Activated T-cell treated with anti-CD3 and anti-CD28 coated beads, Interleukin-2, amount 50 U/mL, for 48 hours (primary cell): Measurements from ENCODE around the gene CD22.
"Not testable (repeated sequence)": the region's sequence is repeated elsewhere in the genome, so short reads cannot be mapped to it uniquely, and the experiment has no call there.

Source experiments
- DNase-seq, 2 experiments: peaks; one replicate each; pipeline ENCODE4 v3.0.0-alpha.2; 2020

Gene CD22

DNA sequence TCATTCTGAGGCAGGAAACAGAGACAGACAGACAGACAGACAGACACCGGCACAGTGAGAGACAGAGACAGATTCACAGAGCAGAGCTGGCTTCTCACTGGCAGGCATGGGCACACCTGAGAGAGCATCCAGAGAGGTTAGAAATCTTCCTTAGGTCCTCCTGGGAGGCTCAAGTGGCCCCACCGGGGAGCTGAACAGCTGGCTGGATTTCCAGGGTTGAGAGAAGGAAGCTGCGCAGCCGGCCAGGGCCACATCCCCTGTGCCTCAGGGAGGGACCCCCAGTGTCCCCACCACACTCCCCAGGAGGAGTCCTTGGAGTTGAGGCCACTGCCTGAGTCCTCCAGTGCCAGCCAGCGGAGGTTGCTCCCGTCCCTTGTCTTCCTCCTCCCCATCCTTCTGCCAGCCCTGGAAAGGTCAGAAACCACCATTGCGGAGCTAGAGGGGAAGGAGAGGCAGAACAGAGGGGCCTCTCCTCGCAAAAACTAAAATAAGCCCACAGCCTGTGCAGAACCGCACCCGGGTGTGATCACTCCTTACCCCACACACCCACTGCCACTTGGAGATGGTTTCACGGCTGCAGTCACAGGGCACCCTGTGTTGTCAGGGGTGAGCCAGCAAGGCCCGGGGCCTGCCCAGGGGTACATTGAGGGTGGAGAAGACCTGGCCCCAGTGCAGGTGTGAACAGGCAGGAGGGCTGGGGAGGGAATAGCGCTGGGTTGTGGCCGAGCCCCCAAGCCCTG, 33.4 kb downstream of the CD22 start:
- peak; percentile 10 to 11 for DNase-seq

DNA sequence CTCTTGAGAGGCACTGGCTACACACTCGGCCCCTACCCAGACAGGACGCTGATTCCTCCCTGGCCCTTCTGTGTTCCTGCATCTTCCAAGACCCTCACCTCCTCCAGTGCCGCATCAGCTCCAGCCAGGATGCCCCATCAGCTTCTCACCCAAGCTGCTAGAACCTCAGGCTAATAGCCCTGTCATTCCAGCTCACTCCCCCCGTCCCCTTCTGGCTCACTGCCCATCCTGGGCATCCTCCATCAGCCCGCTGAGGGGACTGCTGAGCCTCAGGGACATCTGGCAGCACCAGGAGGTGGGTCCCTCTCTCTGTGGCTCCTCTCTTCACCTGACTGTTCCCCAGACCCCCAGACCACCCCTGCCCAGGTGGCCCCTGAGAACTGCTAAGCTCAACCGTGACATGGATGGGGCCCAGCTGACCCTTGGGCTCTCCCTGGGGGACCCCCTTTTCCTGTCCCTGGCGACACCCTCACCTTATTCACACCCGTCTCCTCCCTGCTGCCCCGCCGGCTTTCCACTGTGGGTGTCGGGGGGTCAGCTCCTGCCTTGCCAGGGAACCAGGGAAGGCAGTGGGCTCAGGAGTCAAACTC, 34.1 kb downstream of the CD22 start:
- DNase-seq = peak; percentile 10 to 11

DNA sequence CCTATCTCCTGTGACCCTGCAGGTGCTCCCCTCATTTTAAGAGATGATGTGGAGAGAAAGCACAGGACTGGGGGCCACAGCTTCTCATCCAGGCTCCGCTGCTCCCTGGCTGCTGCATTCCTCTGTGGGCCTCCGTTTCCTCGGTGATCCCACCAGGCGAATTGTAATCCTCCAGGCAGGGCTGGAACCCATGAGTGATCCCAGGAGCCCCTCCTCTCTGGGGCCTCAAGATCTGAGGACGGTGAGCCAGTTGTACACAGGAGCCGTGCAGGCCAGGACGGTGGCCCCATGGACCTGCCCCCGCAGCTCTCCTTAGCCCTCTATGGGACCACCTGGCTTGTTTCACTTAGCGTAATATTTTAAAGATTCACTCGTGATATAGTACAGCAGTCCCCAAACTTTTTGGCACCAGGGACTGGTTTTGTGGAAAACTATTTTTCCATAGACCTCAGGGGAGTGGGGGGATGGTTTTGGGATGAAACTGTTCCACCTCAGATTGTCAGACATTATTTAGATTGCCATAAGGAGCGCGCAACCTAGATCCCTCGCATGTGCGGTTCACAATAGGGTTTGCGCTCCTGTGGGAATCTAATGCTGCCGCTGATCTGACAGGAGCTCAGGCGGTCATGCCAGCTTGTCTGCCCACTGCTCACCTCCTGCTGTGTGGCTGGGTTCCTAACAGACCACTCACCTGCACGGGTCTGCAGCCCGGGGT, 34.9 kb downstream of the CD22 start:
- peak; percentile 7 to 10 for DNase-seq

DNA sequence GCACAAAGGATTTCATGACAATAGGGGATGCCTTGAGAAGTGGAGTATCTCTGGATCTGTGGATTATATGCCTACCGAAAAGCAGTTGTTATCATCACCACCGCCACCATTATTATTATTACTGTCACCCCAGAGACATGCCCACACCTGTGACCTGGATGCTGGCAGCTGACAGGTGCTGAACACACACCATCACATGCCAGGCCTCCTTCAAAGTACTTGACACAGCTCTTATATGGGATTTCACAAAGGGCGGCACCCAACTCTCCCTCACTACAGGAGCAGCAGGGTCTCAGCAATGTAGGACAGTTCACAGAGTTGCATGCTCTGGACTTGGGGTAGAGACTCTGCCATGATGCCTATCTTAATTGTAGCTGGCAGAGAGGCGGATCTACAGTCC, 36.3 kb downstream of the CD22 start:
- peak in 1 of 2 experiments; percentile 7 for DNase-seq

DNA sequence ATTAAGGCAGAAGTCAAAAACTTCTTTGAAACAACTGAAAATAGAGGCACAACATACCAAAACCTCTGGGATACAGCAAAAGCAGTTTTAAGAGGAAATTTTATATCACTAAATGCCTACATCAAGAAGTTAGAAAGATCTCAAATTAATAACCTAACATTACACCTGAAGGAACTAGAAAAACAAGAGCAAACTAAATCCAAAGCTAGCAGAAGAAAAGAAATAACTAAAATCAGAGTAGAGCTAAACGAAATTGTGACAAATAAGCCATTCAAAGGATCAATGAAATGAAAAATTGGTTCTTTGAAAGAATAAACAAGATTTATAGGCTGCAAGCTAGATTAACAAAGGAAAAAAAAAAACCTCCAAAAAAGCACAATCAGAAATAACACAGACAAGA, 39.4 kb downstream of the CD22 start:
- DNase-seq = no peak

DNA sequence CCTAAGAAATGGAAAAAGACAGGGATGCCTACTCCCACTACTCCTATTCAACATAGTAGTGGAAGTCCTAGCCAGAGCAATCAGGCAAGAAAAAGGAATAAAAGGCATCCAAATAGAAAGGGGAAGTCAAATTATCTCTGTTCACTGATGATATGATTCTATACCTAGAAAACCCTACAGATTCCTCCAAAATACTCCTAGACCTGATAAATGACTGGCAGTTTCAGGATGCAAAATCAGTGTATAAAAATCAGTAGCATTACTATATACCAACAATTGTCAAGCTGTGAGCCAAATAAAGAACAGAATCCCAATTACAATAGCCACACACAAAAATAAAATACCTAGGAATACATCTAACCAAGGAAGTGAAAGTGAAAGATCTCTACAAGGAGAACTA, 40.5 kb downstream of the CD22 start:
- DNase-seq = no peak

DNA sequence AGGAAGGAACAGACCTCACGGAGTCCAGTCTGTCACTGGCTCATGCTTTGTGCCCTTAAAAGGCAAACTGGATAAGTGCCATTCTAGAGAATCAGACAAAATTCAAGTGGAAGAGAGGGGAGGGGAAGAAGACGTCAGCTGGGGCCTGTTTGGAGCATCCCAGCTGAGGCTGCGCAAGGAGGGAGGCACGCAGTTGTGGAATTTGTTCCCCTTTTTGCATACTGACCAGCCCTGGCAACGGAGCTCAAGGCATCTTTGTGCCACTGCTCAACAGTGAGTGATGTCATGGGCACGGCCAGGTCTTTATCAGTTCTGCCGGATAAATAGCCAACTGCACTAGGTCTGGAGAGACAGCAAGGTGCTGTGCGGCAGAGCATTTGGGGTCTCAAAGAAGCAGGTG, 41.7 kb downstream of the CD22 start, which contains the start of gene GPR42:
Gene GPR42 (plus strand): TSS at position 347 of the 400 bp plus-strand sequence. CDS start 292 bp downstream, outside the sequence.
- peak in 1 of 2 experiments; percentile 8 for DNase-seq

DNA sequence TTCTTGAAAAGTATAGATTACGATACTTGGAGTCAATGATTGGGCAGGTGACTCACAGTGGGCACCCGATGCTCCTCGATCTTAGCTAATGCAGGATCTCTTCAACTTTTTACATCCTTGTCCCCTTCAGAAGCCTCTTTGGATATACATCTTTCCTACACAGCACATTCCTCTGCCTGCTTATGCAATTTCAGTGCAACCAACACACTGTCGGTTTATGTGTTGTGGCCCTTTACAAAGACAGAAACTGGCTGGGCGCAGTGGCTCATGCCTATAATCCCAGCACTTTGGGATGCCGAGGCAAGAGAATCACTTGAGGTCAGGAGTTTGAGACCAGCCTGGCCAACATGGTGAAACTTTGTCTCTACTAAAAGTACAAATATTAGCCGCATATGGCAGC, 44.5 kb downstream of the CD22 start:
- peak in 1 of 2 experiments; percentile 1 for DNase-seq

DNA sequence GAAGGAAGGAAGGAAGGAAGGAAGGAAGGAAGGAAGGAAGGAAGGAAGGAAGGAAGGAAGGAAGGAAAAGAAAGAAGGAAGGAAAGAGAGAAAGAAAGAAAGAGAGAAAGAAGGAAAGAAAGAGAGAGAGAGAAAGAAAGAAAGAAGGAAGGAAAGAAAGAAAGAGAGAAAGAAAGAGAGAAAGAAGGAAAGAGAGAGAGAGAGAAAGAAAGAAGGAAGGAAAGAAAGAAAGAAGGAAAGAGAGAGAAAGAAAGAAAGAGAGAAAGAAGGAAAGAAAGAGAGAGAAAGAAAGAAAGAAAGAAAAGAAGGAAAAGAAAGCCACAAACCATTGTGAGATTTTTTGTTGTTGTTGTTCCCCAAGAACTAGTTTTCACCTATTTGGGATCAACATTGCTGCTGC, 45.0 kb downstream of the CD22 start:
- DNase-seq = not testable (repeated sequence)

DNA sequence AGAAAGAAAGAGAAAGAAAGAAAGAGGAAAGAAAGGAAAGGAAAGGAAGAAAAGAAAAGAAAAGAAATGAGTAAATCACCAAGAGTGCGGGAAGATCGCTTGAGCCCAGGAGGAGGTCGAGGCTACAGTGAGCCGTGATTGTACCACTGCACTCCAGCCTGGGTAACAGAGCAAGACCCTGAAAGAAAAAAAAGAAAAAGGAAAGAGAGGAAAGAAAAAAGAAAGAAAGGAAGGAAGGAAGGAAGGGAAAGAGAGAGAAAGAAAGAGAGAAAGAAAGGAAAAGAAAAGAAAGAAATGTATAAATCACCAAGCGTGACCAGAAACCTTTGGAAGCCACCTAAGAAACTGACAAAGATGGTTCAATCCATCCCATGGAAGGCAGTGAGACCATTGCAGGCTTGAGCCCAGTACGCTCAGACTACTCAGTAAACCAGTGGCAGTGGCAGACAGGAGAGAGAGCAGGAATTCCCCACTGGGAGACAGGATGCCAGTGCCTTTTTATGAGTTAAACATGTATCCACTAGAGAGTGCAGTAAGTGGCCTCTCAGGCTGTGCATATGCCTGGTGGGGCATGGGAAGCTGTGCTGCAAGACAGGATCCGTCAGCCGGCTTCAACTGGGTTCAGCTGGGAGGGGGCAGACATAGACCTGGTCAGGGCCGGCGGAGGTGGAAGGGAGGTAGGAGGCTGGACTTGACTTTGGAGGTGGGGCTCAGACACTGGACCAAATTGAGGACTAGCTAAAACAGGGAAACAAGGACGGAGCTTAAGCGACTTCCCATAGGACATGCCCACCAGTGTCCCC, 46.7 kb downstream of the CD22 start:
- DNase-seq = peak in 1 of 2 experiments; percentile 15

DNA sequence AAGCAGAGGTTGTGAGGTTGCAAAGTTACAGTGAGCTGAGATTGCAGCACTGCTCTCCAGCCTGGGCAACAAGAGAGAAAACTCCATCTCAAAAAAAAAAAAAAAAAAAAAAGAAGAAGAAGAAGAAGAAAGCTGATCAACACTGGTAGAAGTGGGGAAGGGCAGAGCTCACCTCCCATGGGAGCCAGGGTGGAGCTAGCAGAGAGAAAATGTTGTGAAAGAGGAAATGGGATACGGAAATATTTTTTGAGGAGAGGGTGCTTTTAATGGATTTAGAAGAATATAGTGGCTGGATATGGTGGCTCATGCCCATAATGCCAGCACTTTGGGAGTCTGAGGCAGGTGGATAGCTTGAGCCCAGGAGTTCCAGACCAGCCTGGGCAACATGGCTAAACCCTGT, 48.7 kb downstream of the CD22 start:
- no peak for DNase-seq

DNA sequence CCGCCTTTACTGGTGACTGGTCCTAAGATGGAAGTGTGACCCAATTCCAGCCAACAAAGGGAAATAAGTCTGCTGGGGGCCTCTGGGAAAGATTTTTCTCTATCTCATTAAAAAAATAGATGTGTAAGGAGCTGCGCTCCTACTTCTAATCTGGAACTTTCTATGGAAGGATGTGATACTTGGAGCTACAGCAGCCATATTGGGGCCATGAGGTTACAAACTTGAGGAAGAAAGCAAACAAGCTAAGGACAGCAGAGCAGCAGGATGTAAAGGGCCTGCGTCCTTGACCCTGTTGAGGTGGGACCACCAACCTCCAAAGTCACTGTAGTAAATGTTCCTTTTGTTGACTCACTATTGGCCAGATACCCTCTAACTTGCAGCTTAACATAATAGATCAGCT, 49.4 kb downstream of the CD22 start:
- no peak for DNase-seq

DNA sequence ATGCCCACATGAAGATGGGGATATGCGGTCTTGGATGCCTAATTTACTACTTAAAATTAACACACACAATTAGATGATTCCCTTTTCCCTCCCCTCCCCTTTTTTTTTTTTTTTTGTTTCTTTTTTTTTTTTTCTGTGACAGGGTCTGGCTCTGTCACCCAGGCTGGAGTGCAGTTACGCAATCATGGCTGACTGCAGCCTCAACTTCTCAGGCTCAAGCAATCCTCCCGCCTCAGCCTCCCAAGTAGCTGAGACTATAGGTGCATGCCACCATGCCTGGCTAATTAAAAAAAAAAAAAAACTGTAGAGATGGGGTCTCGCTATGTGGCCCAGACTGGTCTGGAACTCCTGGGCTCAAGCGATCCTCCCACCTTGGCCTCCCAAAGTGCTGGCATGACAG, 50.6 kb downstream of the CD22 start:
- not testable (repeated sequence) for DNase-seq

DNA sequence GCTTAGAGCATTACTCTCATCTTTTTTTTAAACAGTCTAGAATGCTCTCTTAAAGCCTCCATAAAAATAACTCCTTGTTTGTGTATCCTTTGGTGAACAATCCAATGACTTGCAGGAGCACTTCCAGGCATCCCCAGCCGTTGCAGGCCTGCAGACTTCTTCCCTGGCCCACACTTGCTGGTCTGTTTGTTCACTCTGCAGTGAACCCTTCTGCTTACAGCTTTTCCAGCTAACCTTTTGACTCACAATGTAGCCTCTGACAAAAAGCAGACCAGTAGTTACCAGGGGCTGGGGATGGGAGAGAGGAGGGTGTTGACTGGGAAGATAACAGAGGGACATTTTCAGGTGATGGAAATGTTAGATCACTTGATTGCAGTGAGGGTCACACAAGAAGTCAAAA, 51.0 kb downstream of the CD22 start:
- peak in 1 of 2 experiments; percentile 1 for DNase-seq

DNA sequence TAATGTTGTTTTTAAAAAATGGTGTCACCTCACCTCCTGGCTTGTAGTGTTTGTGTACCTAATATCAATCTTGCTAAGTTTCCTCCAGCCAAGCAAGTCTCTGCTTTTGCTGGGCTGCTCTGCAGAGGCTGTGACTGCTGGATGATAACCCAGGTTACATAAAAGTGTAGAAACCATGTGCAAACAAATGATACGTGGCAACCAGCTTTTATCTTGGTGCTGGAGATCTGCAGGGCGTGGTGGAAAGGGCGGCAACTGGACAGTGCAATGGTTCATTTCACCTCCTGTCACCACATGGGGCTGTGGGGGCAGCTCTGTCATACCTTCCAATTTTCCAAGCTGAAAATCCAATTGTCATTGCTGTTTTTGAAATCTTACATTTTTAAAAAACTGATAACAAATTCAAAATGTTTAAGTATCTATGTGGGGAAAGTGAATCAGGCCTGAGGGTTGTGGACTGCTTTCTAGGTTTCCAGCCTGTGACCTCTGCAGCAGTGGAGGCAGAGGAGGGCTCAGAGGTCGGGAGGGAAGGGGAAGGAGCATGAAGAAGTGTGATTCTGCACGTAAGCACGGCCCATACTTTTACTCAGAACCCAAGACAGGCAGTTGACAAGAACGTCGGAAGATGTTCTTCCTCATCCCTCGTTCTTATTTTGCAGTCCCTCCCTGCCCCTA, 51.6 kb downstream of the CD22 start:
- peak in 1 of 2 experiments; percentile 7 for DNase-seq

DNA sequence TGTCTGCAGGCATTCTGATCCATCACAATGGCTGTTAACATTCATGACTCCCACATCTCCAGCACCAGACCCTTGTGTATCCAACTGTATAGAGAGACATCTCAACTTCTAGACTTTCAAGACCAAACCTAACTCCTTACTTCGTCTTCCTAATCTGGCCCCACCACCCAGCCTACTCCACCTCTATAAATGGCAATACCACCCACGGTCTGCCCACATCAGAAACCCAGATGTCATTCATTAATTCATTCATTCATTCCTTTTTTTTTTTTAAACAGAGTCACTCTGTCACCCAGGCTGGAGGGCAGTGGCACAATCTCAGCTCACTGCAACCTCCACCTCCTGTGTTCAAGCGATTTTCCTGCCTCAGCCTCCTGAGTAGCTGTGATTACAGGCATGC, 52.3 kb downstream of the CD22 start:
- no peak for DNase-seq

DNA sequence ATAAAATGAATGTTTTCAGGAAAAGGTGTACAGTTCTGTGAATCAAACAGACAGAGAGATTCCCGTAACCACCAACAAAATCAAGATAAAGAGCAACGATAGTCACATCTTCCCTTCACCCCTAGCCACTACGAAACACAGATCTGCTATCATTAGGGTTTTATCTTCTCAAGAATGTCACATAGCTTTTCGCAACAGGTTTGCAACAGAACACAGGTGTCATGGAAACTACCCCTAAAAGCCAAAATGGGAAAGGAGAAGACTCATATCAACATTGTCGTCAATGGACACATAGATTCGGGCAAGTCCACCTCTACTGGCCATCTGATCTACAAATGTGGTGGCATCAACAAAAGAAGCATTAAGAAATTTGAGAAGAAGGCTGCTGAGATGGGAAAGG, 52.9 kb downstream of the CD22 start:
- DNase-seq = no peak

DNA sequence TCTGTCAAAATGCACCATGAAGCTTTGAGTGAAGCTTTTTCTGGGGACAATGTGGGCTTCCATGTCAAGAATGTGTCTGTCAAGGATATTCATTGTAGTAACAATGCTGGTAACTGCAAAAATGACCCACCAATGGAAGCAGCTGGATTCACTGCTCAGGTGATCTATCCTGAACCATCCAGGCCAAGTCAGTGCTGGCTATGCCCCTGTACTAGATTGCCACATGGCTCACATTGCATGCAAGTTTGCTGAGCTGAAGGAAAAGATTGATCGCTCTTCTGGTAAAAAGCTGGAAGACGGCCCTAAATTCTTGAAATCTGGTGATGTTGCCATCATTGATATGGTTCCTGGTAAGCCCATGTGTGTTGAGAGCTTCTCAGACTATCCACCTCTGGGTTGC, 54.5 kb downstream of the CD22 start:
- no peak for DNase-seq

DNA sequence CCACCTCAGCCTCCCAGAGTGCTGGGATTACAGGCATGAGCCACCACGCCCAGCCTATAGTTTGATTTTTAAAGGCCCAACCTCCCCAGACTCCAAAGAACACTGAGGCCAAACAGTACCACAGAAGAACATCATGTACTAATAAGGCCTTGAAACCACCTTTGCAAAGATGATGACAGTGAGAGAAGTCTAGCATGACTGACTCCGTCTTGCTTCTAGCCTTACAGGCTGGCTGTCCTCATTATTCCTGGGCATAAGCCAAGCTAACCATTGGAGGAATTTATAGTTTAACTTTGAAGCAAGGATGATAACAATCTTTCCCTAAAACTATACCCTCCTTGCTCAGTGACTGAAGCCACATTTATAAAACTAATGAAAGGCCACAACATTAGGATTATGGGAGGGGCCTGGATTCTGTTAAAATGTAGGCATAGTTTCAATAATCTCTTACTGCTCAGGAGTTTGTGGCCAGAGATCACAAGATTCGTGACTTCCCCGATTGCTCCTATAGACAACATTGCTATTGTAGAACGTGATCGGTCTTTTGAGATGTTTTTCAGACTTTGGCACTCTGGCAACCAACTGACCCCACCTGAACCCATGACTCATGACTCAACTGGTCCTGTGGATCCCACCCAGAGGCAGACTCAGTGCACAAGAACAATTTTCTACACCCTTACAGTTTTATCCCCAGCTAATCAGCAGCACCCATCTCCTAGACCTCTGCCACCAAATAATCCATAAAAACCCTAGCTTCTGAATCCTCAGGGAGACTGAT, 59.5 kb downstream of the CD22 start:
- DNase-seq = no peak

DNA sequence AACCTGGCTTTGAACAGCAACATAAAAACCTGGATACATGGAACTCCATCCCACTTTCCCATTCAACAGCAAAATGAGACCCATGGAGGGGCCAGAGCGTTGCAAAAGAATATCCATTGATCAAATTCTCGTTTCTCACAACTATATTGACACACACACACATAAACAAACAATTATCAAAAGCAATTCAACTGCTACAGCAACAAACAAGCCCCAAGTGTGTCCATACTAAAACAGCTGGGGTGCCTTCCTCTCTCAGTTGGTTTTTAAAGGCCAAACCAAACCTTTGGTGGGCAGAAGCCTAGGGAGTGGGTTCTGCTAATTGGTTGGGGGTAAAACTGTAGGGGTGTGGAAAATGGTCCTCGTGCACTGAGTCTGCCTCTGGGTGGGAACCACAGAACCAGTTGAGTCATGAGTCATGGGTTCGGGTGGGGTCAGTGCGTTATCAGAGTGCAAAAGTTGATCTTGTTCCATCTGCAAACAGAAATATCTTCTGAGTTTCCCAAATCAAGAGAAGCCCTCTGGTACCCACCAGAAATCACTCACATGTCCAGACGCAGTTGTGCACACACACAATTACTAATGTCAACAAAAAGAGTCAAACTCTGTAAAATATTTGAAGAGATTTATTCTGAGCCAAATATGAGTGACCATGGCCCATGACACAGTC, 60.3 kb downstream of the CD22 start:
- DNase-seq = peak in 1 of 2 experiments; percentile 13
